Stomach (tissue), 9 donors: Measurements from ENCODE around the gene ITGAV. TPM values are rescaled to one million over a fixed set of nuclear protein-coding genes. Genes with fewer than 3 reads are reported as not detected.

ENCODE experiments used
- DNase-seq, 2 donors: peaks; one replicate each; pipeline versions ENCODE4 v3.0.0 to v3.0.0-alpha.2; 2013 to 2019
- H3K27ac ChIP-seq, 5 donors: fragments of 200-600 bp in 4 of 5; sonication (generic) in 4 of 5; one replicate each; pipeline ENCODE4 v1.5.1; 2013 to 2019; ENCODE audit warnings: mild to moderate bottlenecking in 1 of 5, moderate library complexity in 1 of 5
- H3K27me3 ChIP-seq, 3 donors: fragments of 200-600 bp; sonication (generic); one replicate each; pipeline ENCODE4 v1.5.1; 2017 to 2019; ENCODE audit warnings: mixed run types in 1 of 3
- H3K36me3 ChIP-seq, 4 donors: fragments of 200-600 bp; sonication (generic); 1 replicate in 3 of 4; 2 replicates in 1 of 4; pipeline ENCODE4 v1.5.1; 2016 to 2019
- H3K4me1 ChIP-seq, 4 donors: fragments of 200-600 bp; sonication (generic); one replicate each; pipeline ENCODE4 v1.5.1; 2016 to 2019
- H3K4me3 ChIP-seq, 4 donors: fragments of 200-600 bp; sonication (generic) in 3 of 4; one replicate each; pipeline ENCODE4 v1.5.1; 2016 to 2019; ENCODE audit warnings: mild to moderate bottlenecking in 1 of 4
- H3K9me3 ChIP-seq, 4 donors: fragments of 200-600 bp; sonication (generic); one replicate each; pipeline ENCODE4 v1.5.1; 2016 to 2019
- EP300 ChIP-seq: sonication (generic); formaldehyde crosslinking; IDR thresholded peaks from one replicate; pipeline ENCODE4 v1.6.1; 2017; ENCODE audit warnings: antibody characterized with exemption
- POLR2A ChIP-seq, 4 donors: fragments of 450-650 bp; IDR thresholded peaks; one replicate each; pipeline ENCODE4 v1.6.1; 2016; ENCODE audit warnings: antibody characterized with exemption in 4 of 4, control low read depth in 2 of 4, mild to moderate bottlenecking in 1 of 4, moderate library complexity in 1 of 4
- POLR2AphosphoS5 ChIP-seq, 3 donors: sonication (generic); formaldehyde crosslinking; IDR thresholded peaks; one replicate each; pipeline ENCODE4 v1.6.1; 2016; ENCODE audit warnings: antibody characterized with exemption in 3 of 3
- WGBS, 5 donors: extraction: QIAGEN DNeasy Blood & Tissue Kit in 3 of 5; methylation state at CpG; one replicate each; pipeline versions ENCODE4 v1.1.5 to v1.1.7; 2013 to 2018; 5-methylcytosine and 5-hydroxymethylcytosine counted together
- intact Hi-C: fragments of 100-400 bp; cut with DNase I; formaldehyde crosslinking; loops from one replicate; pipeline ENCODE4 v1.15.1; 2023; ENCODE audit warnings: low total_unique reads
- polyA plus RNA-seq, 3 donors: library from polyadenylated mRNA; stranded (reverse); fragments of 200-250 nt; gene quantifications; one replicate each; pipeline ENCODE4 v1.2.3, GENCODE V29; 2013
- total RNA-seq, 5 donors: library from RNA; depleted of rRNA; stranded (reverse); fragments of >200 nt; gene quantifications; one replicate each; pipeline versions ENCODE4 v1.1.0 to v1.2.3, GENCODE V29; 2014 to 2016
- TF ChIP-seq, protein P1 (sequence below), 7 experiments: fragments of 450-650 bp in 4 of 7; fragments of 200-600 bp in 3 of 7; sonication (generic) in 3 of 7; IDR thresholded peaks; one replicate each; pipeline ENCODE4 v1.5.1; 2016 to 2019; ENCODE audit warnings: antibody characterized with exemption in 7 of 7, control low read depth in 2 of 7, mild to moderate bottlenecking in 1 of 7
- donor health status: healthy with polysubstance abuse.
- donor health status: Bipolar disorder and iron deficiency.
- donor health status: healthy.

ITGAV gene
- total and polyA plus RNA-seq, 8 donors: 7.8 to 393 (median 75.5) TPM

DNA sequence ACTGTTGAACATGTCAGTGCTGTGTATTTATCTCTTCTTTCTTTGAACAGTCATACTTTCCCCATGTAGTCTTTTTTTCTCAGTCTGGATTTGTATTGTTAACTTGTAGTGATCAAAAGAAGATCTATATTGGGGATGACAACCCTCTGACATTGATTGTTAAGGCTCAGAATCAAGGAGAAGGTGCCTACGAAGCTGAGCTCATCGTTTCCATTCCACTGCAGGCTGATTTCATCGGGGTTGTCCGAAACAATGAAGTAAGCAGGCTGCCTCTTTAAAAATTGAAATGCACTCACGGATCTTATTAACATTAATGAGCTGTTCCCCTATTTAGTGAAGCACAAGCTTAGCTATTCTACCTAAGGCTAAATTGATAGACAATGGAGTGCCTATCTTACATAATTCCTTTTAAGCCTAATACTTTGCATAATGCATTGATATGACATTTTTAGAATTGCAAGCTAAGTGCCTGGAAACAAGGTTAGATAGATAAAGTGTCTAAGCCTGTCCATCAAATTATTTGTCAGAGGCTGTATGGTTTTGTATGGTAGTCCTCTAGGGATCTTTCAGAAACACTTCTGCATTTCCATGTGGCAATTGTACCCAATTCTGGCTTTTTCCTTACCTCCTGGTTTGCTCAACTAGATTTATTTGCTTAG, 74.7 kb downstream of the ITGAV start:
- intact Hi-C loops: no loop called here
- no peak overlapping the region for H3K27ac ChIP-seq

DNA sequence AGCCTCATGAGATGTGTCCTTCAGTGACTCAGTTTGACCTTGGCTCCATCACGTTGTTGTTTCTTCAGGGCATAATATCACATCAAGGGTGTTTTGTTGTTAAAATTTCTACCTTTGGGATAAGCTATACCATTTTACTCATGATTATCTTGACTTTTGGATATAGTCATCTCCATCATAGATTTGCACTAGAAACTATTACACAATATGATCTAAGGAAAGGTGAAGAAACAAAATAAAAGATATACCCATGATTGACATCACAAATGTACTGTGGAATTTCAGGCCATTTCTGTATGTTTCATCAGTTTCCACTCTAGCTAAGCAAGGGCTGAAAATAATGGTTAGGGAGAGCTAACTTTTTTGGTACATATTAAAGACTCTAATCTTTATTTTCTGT, 79.3 kb downstream of the ITGAV start:
- Histone ChIP-seq H3K27me3 (no peaks in the 10 kb centered on the region), H3K4me1 (no peaks in the 10 kb centered on the region), H3K36me3 (peaks cover 57 to 99% (median 98%) of the 10 kb centered on the region in 4 donors), H3K9me3 (peaks cover 0 to 20% (median 9%) of the 10 kb centered on the region in 4 donors), H3K4me3 (no peak overlapping the region), H3K27ac (no peak overlapping the region)
- intact Hi-C loops: no loop called here
- no peak for TF ChIP-seq POLR2AphosphoS5 (IDR thresholded peaks at IDR 0.05)
- TF ChIP-seq, protein P1, sequence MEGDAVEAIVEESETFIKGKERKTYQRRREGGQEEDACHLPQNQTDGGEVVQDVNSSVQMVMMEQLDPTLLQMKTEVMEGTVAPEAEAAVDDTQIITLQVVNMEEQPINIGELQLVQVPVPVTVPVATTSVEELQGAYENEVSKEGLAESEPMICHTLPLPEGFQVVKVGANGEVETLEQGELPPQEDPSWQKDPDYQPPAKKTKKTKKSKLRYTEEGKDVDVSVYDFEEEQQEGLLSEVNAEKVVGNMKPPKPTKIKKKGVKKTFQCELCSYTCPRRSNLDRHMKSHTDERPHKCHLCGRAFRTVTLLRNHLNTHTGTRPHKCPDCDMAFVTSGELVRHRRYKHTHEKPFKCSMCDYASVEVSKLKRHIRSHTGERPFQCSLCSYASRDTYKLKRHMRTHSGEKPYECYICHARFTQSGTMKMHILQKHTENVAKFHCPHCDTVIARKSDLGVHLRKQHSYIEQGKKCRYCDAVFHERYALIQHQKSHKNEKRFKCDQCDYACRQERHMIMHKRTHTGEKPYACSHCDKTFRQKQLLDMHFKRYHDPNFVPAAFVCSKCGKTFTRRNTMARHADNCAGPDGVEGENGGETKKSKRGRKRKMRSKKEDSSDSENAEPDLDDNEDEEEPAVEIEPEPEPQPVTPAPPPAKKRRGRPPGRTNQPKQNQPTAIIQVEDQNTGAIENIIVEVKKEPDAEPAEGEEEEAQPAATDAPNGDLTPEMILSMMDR (IDR thresholded peaks at IDR 0.05): no peak
- no peak for TF ChIP-seq POLR2A (IDR thresholded peaks at IDR 0.05)
- no peak for TF ChIP-seq EP300
- WGBS, 5 donors: 90 to 96% (median 95%) methylated on average over 1 of the region's 1 CpG
- no peak for DNase-seq

More for the DNA sequence above, 74.7 kb downstream of the ITGAV start:
- Histone ChIP-seq H3K4me1 (no peaks in the 10 kb centered on the region), H3K36me3 (peaks cover 28 to 92% (median 80%) of the 10 kb centered on the region in 4 donors), H3K4me3 (no peak overlapping the region), H3K9me3 (no peaks in the 10 kb centered on the region), H3K27me3 (no peaks in the 10 kb centered on the region)
- 95 to 97% (median 96%) methylated on average over 5 of the region's 5 CpGs for WGBS, 5 donors
- no peak for DNase-seq
- TF ChIP-seq, protein P1 (IDR thresholded peaks at IDR 0.05): no peak
- TF ChIP-seq POLR2AphosphoS5 (IDR thresholded peaks at IDR 0.05) (no peak), POLR2A (IDR thresholded peaks at IDR 0.05) (no peak), EP300 (no peak)

DNA sequence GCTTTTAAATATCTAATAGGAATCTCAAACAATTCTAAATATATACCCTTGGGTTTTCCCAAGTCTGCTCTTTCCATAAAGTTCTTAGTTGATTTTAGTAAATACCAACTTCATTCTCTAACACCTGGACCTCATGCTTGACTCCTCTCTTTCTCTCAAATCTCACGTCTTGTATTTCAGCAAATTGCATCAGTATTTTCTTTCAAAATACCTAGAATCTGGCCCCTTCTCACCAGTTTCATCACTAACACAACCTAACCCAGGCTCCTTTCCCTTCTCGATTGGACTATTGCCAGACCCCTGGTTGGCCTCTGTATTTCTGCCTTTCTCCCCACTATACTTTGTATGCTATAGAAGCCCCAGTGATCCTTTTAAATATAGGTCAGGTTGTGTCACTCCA, 81.0 kb downstream of the ITGAV start:
- DNase-seq: no peak
- Histone ChIP-seq H3K4me3 (no peak overlapping the region), H3K4me1 (no peaks in the 10 kb centered on the region), H3K27ac (no peak overlapping the region), H3K9me3 (peaks cover 0 to 20% (median 9%) of the 10 kb centered on the region in 4 donors), H3K27me3 (no peaks in the 10 kb centered on the region), H3K36me3 (peaks cover 49 to 99% (median 98%) of the 10 kb centered on the region in 4 donors)
- TF ChIP-seq POLR2AphosphoS5 (IDR thresholded peaks at IDR 0.05): no peak
- TF ChIP-seq EP300: no peak
- no peak for TF ChIP-seq POLR2A (IDR thresholded peaks at IDR 0.05)
- TF ChIP-seq, protein P1 (IDR thresholded peaks at IDR 0.05): no peak
- intact Hi-C loops: no loop called here
- 92 to 99% (median 95%) methylated on average over 2 of the region's 2 CpGs for WGBS, 5 donors

DNA sequence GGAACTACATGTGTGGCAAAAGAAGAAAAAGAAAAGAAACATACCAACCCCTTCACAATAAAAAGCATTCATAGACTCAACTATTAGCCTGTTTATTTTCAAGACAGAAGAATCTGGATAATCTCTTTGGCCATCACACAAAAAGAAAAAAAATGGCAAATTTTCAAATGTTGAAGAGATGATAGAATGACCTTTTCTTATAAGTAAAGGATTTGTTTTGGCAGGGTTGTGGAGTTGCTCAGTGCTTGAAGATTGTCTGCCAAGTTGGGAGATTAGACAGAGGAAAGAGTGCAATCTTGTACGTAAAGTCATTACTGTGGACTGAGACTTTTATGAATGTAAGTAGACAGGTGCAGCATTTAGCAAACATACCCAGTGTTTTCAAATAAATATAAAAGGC, 85.5 kb downstream of the ITGAV start:
- no peak for TF ChIP-seq POLR2A (IDR thresholded peaks at IDR 0.05)
- no peak for TF ChIP-seq POLR2AphosphoS5 (IDR thresholded peaks at IDR 0.05)
- TF ChIP-seq, protein P1 (IDR thresholded peaks at IDR 0.05): no peak
- TF ChIP-seq EP300: no peak
- Histone ChIP-seq H3K4me3 (no peak overlapping the region), H3K9me3 (peaks cover 0 to 20% (median 9%) of the 10 kb centered on the region in 4 donors), H3K27ac (no peak overlapping the region), H3K36me3 (peaks cover 27 to 97% (median 84%) of the 10 kb centered on the region in 4 donors), H3K4me1 (no peaks in the 10 kb centered on the region), H3K27me3 (no peaks in the 10 kb centered on the region)
- WGBS, 5 donors: 29 to 58% (median 37%) methylated on average over 1 of the region's 1 CpG
- peak in 1 of 2 donors; percentile 18 for DNase-seq
- intact Hi-C loops: no loop called here
